RWPE1 (cell line): ENCODE results near the gene IL7R.

Source experiments
- CTCF ChIA-PET: fragments of 350-600 bp; sonication (Branson Sonifier 250); formaldehyde crosslinking; extraction: SDS; loops from one replicate; lab custom pipeline; 2021; lab: Yijun Ruan, JAX
- POLR2A ChIA-PET: fragments of 400-600 bp; formaldehyde crosslinking; extraction: SDS; loops from one replicate; lab custom pipeline; 2020; ENCODE audit warnings: antibody characterized with exemption; ENCODE audit not compliant: low non-redundant PET; lab: Yijun Ruan, JAX
- DNase-seq: peaks from one replicate; pipeline ENCODE4 v3.0.0; 2012; ENCODE audit warnings: low spot score
- H3K27ac ChIP-seq: fragments of 450-650 bp; 2 replicates; pipeline ENCODE4 v1.5.1; 2017
- CTCF ChIP-seq: fragments of 450-650 bp; conservative IDR thresholded peaks from 2 replicates; pipeline ENCODE4 v1.5.1; 2017; ENCODE audit warnings: low read depth, mild to moderate bottlenecking

The IL7R gene

GRCh38 chr5:35894131-35894530, 37.4 kb downstream of the IL7R start:
- ChIA-PET CTCF (no interaction called here), POLR2A (no interaction called here)
- no peak overlapping the region for H3K27ac ChIP-seq
- TF ChIP-seq CTCF: no peak
- DNase-seq: no peak

GRCh38 chr5:35898952-35899660, 42.4 kb downstream of the IL7R start:
- ChIA-PET POLR2A (no interaction called here), CTCF (interaction anchor here (0.7 kb wide), 1 partner anchor 535 kb away, joined by 3 read pairs; no protein-coding TSS in a partner anchor)
- TF ChIP-seq CTCF: no peak
- no peak for DNase-seq
- H3K27ac ChIP-seq: no peak overlapping the region

GRCh38 chr5:35899800-35900199, 43.1 kb downstream of the IL7R start:
- no peak for TF ChIP-seq CTCF
- DNase-seq: no peak
- ChIA-PET POLR2A (no interaction called here), CTCF (no interaction called here)
- no peak overlapping the region for H3K27ac ChIP-seq

- TF ChIP-seq CTCF: no peak
- CTCF ChIA-PET: no interaction called here
- no peak for DNase-seq
- POLR2A ChIA-PET: no interaction called here
- H3K27ac ChIP-seq: no peak overlapping the region
Observed at GRCh38 chr5:35900972-35901695, 44.4 kb downstream of the IL7R start.

- no peak for DNase-seq
- CTCF ChIA-PET: interaction anchor here (0.5 kb wide), 1 partner anchor 31 kb away, joined by 4 read pairs; no protein-coding TSS in a partner anchor
- no peak for TF ChIP-seq CTCF
- POLR2A ChIA-PET: no interaction called here
- no peak overlapping the region for H3K27ac ChIP-seq
Observed at GRCh38 chr5:35902046-35902672, 45.5 kb downstream of the IL7R start.

- TF ChIP-seq CTCF: no peak
- no peak for DNase-seq
- CTCF ChIA-PET: interaction anchor here (0.7 kb wide), 2 partner anchors 127 to 137 kb away, joined by 3 read pairs; no protein-coding TSS in a partner anchor
- POLR2A ChIA-PET: no interaction called here
- H3K27ac ChIP-seq: no peak overlapping the region
Observed at GRCh38 chr5:35903631-35904203, 47.0 kb downstream of the IL7R start.
